Uterus (tissue), 4 donors: ENCODE data around the gene FNIP1. TPM values are rescaled to one million over a fixed set of nuclear protein-coding genes. Genes with fewer than 3 reads are reported as not detected.
"Not testable (repeated sequence)": the region's sequence is repeated elsewhere in the genome, so short reads cannot be mapped to it uniquely, and the experiment has no call there.

Experiments used
- DNase-seq, 2 donors: peaks; one replicate each; pipeline ENCODE4 v3.0.0-alpha.2; 2019 to 2020
- H3K27ac ChIP-seq, 2 donors: fragments of 200-600 bp; sonication (generic); 1 replicate in 1 of 2; 2 replicates in 1 of 2; pipeline ENCODE4 v1.5.1; 2016 to 2018
- H3K27me3 ChIP-seq, 2 donors: fragments of 200-600 bp; sonication (generic); one replicate each; pipeline ENCODE4 v1.5.1; 2018 to 2019; ENCODE audit warnings: control low read depth in 1 of 2
- H3K36me3 ChIP-seq, 2 donors: fragments of 200-600 bp; sonication (generic); one replicate each; pipeline ENCODE4 v1.5.1; 2019; ENCODE audit warnings: control low read depth in 1 of 2
- H3K4me1 ChIP-seq, 2 donors: fragments of 200-600 bp; sonication (generic); one replicate each; pipeline ENCODE4 v1.5.1; 2018 to 2019; ENCODE audit warnings: control low read depth in 1 of 2
- H3K4me3 ChIP-seq, 2 donors: fragments of 200-600 bp; sonication (generic); 1 replicate in 1 of 2; 2 replicates in 1 of 2; pipeline ENCODE4 v1.5.1; 2018 to 2019; ENCODE audit warnings: mild to moderate bottlenecking in 1 of 2
- H3K9me3 ChIP-seq, 2 donors: fragments of 200-600 bp; sonication (generic); one replicate each; pipeline ENCODE4 v1.5.1; 2019; ENCODE audit warnings: control low read depth in 1 of 2
- CTCF ChIP-seq, 4 experiments: fragments of 200-600 bp in 2 of 4; fragments of 450-650 bp in 2 of 4; sonication (generic) in 2 of 4; IDR thresholded peaks; one replicate each; pipeline ENCODE4 v1.5.1; 2016 to 2019; ENCODE audit warnings: antibody characterized with exemption in 4 of 4, mild to moderate bottlenecking in 2 of 4, moderate library complexity in 1 of 4
- POLR2A ChIP-seq, 2 donors: fragments of 450-650 bp; IDR thresholded peaks; one replicate each; pipeline ENCODE4 v1.6.1; 2016; ENCODE audit warnings: antibody characterized with exemption in 2 of 2, mild to moderate bottlenecking in 1 of 2, moderate library complexity in 1 of 2
- intact Hi-C: fragments of 100-400 bp; cut with DNase I; formaldehyde crosslinking; loops from one replicate; pipeline ENCODE4 v1.15.1; 2023; ENCODE audit warnings: low total_unique reads
- total RNA-seq, 4 donors: library from RNA; depleted of rRNA in 3 of 4; stranded (reverse); fragments of >200 nt in 3 of 4; gene quantifications; one replicate each; pipeline versions ENCODE4 v1.1.0 to v1.2.4, GENCODE V29; 2014 to 2023
- donor health status: DM: yes; HTN: yes; CAD: no.

Gene FNIP1
- total RNA-seq, 4 donors from 2014 or later = 32.4 to 89.6 (median 61.0) TPM

GRCh38 chr5:131786036-131786435 lies 10.8 kb downstream of the FNIP1 start:
- no peak for DNase-seq
- no peaks in the 10 kb centered on the region for H3K27me3 ChIP-seq
- intact Hi-C loops = no loop called here
- H3K4me3 ChIP-seq = no peak overlapping the region
- H3K9me3 ChIP-seq = no peaks in the 10 kb centered on the region
- H3K27ac ChIP-seq = no peak overlapping the region
- H3K4me1 ChIP-seq = peaks cover 0 to 8% of the 10 kb centered on the region in 2 donors
- TF ChIP-seq CTCF (IDR thresholded peaks at IDR 0.05) = no peak
- no peak for TF ChIP-seq POLR2A (IDR thresholded peaks at IDR 0.05)
- H3K36me3 ChIP-seq = no peaks in the 10 kb centered on the region

GRCh38 chr5:131783874-131784273 lies 12.9 kb downstream of the FNIP1 start:
- no peaks in the 10 kb centered on the region for H3K27me3 ChIP-seq
- peaks cover 0 to 8% of the 10 kb centered on the region in 2 donors for H3K4me1 ChIP-seq
- DNase-seq = no peak
- H3K36me3 ChIP-seq = no peaks in the 10 kb centered on the region
- TF ChIP-seq CTCF (IDR thresholded peaks at IDR 0.05) = no peak
- intact Hi-C loops = no loop called here
- H3K9me3 ChIP-seq = no peaks in the 10 kb centered on the region
- H3K27ac ChIP-seq = no peak overlapping the region
- no peak overlapping the region for H3K4me3 ChIP-seq

DNA sequence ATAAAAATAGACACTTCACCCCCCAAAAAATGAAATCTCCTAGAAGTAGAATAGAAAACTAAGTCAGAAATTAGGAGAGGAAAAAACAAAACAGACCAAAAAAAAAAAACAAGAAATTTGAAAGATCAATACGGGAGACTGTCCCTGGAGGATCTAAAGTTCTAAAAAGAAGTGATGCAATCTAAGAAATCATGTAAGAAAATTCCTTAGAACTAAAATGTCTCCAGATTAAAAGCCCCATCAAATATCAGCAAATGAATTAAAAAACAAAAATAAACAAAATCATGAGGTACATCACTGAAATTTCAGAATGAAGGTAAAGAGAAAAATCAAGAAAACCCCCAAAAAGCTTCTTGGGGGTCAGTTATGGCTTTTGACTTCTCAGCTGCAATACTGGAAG lies 13.5 kb downstream of the FNIP1 start:
- H3K4me3 ChIP-seq = no peak overlapping the region
- no peak for DNase-seq
- H3K36me3 ChIP-seq = no peaks in the 10 kb centered on the region
- H3K9me3 ChIP-seq = no peaks in the 10 kb centered on the region
- intact Hi-C loops = no loop called here
- no peak for TF ChIP-seq CTCF (IDR thresholded peaks at IDR 0.05)
- TF ChIP-seq POLR2A (IDR thresholded peaks at IDR 0.05) = no peak
- no peaks in the 10 kb centered on the region for H3K27me3 ChIP-seq
- H3K27ac ChIP-seq = no peak overlapping the region
- H3K4me1 ChIP-seq = peaks cover 0 to 8% of the 10 kb centered on the region in 2 donors

GRCh38 chr5:131782717-131783116 lies 14.1 kb downstream of the FNIP1 start:
- intact Hi-C loops = no loop called here
- Histone ChIP-seq H3K4me3 (no peak overlapping the region), H3K27ac (no peak overlapping the region), H3K27me3 (no peaks in the 10 kb centered on the region), H3K9me3 (no peaks in the 10 kb centered on the region), H3K4me1 (peaks cover 0 to 5% of the 10 kb centered on the region in 2 donors), H3K36me3 (no peaks in the 10 kb centered on the region)
- DNase-seq = no peak
- TF ChIP-seq POLR2A (IDR thresholded peaks at IDR 0.05) (no peak), CTCF (IDR thresholded peaks at IDR 0.05) (no peak)

DNA sequence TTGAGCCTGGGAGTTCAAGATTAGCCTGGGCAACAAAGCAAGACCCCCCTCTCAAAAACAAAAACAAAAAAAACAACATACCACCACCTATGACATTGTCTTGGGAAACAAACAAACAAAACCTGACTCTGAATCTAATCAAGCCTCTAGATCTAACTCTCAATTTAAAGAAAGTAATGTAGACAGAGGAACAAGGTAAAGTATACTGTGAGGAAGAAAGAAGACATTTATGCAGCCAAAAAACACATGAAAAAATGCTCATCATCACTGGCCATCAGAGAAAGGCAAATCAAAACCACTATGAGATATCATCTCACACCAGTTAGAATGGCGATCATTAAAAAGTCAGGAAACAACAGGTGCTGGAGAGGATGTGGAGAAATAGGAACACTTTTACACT lies 18.7 kb downstream of the FNIP1 start:
- H3K27me3 ChIP-seq, H3K9me3 ChIP-seq, intact Hi-C loops, H3K27ac ChIP-seq, H3K4me1 ChIP-seq, DNase-seq, H3K36me3 ChIP-seq, H3K4me3 ChIP-seq: not testable (repeated sequence)

DNA sequence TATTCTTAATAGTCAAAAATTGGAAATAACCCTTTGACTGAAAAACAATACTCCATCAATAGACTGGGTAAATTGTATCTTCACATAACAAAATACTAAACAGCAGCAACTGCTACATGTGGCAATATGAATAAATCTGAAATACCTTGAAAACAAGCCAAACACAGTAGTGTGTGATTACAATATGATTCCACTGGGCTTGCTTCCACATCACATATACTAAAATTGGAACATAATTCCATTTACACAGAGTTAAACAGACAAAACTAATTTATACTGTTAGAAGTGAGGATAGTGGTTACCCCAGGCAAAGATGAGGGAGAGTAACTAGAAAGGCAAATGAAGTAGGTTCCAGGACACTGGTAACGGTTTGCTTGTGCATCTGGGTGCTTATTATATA lies 20.4 kb downstream of the FNIP1 start:
- Histone ChIP-seq H3K27me3 (no peaks in the 10 kb centered on the region), H3K4me1 (no peaks in the 10 kb centered on the region), H3K36me3 (no peaks in the 10 kb centered on the region), H3K27ac (no peak overlapping the region), H3K4me3 (no peak overlapping the region), H3K9me3 (no peaks in the 10 kb centered on the region)
- intact Hi-C loops = no loop called here
- DNase-seq = no peak
- no peak for TF ChIP-seq CTCF (IDR thresholded peaks at IDR 0.05)
- TF ChIP-seq POLR2A (IDR thresholded peaks at IDR 0.05) = no peak
